Measurements from ENCODE around the gene NSMCE4A. TPM values are rescaled to one million over a fixed set of nuclear protein-coding genes. Genes with fewer than 3 reads are reported as not detected.
"Not testable (repeated sequence)": the region's sequence is repeated elsewhere in the genome, so short reads cannot be mapped to it uniquely, and the experiment has no call there.

The NSMCE4A gene
- total and polyA plus RNA-seq, 2 experiments from 2014 or later: 44.5 to 67.6 TPM

GRCh38 chr10:122018951-122019413 lies 44.0 kb upstream of the NSMCE4A start:
- WGBS (ENCODE audit: low lambda C conversion rate, missing lambda C conversion rate): 70% methylated on average over 16 of the region's 16 CpGs
- Histone ChIP-seq H3K4me2 (peak overlapping the region; percentile 64), H3K9me3 (ENCODE audit: low read depth) (no peaks in the 10 kb centered on the region), H3K36me3 (replicated peaks; ENCODE audit: insufficient read depth, low read depth) (no peaks in the 10 kb centered on the region), H3K27me3 (no peaks in the 10 kb centered on the region), H3K4me3 (no peak overlapping the region), H3K79me2 (no peaks in the 10 kb centered on the region), H2AFZ (no peak overlapping the region), H4K20me1 (ENCODE audit: insufficient read depth, poor library complexity, severe bottlenecking) (no peaks in the 10 kb centered on the region), H3K9me2 (replicated peaks; ENCODE audit: insufficient read depth) (no peaks in the 10 kb centered on the region), H3K27ac (peak overlapping the region; percentile 97), H3K4me1 (ENCODE audit: insufficient read depth) (peaks cover 23% of the 10 kb centered on the region)
- TF ChIP-seq EZH2phosphoT487 (IDR thresholded peaks at IDR 0.05; ENCODE audit: low read depth, severe bottlenecking, unreplicated experiment) (no peak), CTCF (IDR thresholded peaks at IDR 0.05; ENCODE audit: poor library complexity) (no peak), EZH2 (IDR thresholded peaks at IDR 0.05; ENCODE audit: borderline replicate concordance) (no peak)
- DNase-seq (ENCODE audit: low spot score): peak; percentile 58

GRCh38 chr10:122018491-122018890 lies 43.5 kb upstream of the NSMCE4A start:
- no peak for TF ChIP-seq CTCF (IDR thresholded peaks at IDR 0.05; ENCODE audit: poor library complexity)
- no peak for TF ChIP-seq EZH2phosphoT487 (IDR thresholded peaks at IDR 0.05; ENCODE audit: low read depth, severe bottlenecking, unreplicated experiment)
- H4K20me1 ChIP-seq (ENCODE audit: insufficient read depth, poor library complexity, severe bottlenecking): no peaks in the 10 kb centered on the region
- 33% methylated on average over 7 of the region's 7 CpGs for WGBS (ENCODE audit: low lambda C conversion rate, missing lambda C conversion rate)
- peaks cover 28% of the 10 kb centered on the region for H3K4me1 ChIP-seq (ENCODE audit: insufficient read depth)
- no peak overlapping the region for H3K4me3 ChIP-seq
- DNase-seq (ENCODE audit: low spot score): no peak
- H3K4me2 ChIP-seq: peak overlapping the region; percentile 64
- H2AFZ ChIP-seq: no peak overlapping the region
- H3K36me3 ChIP-seq (replicated peaks; ENCODE audit: insufficient read depth, low read depth): no peaks in the 10 kb centered on the region
- H3K79me2 ChIP-seq: no peaks in the 10 kb centered on the region
- H3K9me2 ChIP-seq (replicated peaks; ENCODE audit: insufficient read depth): no peaks in the 10 kb centered on the region
- peak overlapping the region; percentile 97 for H3K27ac ChIP-seq
- no peaks in the 10 kb centered on the region for H3K9me3 ChIP-seq (ENCODE audit: low read depth)
- H3K27me3 ChIP-seq: no peaks in the 10 kb centered on the region

DNA sequence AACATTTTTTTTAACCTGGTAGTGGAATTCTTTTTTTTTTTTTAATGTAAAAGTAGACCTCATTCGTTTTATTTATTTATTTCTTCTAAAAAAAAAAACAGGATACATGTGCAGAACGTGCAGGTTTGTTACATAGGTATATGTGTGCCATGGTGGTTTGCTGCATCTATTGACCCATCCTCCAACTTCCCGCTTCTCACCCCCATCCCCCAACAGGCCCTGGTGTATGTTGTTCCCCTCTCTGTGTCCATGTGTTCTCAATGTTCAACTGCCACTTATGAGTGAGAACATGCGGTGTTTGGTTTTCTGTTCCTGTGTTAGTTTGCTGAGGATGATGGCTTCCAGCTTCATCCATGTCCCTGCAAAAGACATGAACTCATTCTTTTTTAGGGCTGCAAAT lies 42.9 kb upstream of the NSMCE4A start:
- not testable (repeated sequence) for H3K4me3 ChIP-seq; DNase-seq (ENCODE audit: low spot score); H3K27me3 ChIP-seq; H3K9me3 ChIP-seq (ENCODE audit: low read depth); H3K79me2 ChIP-seq; H4K20me1 ChIP-seq (ENCODE audit: insufficient read depth, poor library complexity, severe bottlenecking); H3K36me3 ChIP-seq (replicated peaks; ENCODE audit: insufficient read depth, low read depth); H2AFZ ChIP-seq; H3K9me2 ChIP-seq (replicated peaks; ENCODE audit: insufficient read depth)
- Histone ChIP-seq H3K4me2 (peak overlapping the region; percentile 64), H3K27ac (peak overlapping the region; percentile 97), H3K4me1 (ENCODE audit: insufficient read depth) (peaks cover 29% of the 10 kb centered on the region)
- WGBS (ENCODE audit: low lambda C conversion rate, missing lambda C conversion rate): 75% methylated on average over 4 of the region's 4 CpGs

DNA sequence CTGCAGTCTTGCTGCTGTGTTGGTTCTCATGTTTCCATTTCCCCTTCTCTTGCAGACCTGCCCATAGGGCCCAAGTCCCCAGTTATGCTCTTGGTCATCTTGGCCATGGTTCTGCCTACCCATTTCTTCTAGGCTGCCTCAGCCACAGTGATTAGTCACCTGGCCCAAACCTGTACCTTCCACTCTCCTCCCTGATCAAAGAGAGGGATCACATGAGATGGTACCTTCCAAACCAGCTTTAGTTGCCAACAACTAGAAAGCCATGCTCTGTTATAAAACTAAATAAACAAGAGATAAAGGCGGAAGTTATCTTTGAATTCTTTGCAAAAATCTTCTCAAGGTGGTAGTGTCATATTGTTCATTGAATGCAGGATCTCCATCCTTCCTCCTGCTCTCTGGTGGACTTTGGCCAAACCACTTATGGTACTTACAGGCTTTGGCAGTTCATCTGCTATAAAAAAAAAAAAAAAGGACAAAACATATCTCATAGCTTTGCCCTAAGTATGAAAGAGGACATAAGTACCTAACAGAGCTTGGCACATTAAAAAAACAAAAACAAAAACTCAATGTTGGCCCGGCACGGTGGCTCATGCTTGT lies 39.7 kb upstream of the NSMCE4A start:
- H2AFZ ChIP-seq: no peak overlapping the region
- H4K20me1 ChIP-seq (ENCODE audit: insufficient read depth, poor library complexity, severe bottlenecking): no peaks in the 10 kb centered on the region
- H3K9me2 ChIP-seq (replicated peaks; ENCODE audit: insufficient read depth): no peaks in the 10 kb centered on the region
- no peaks in the 10 kb centered on the region for H3K36me3 ChIP-seq (replicated peaks; ENCODE audit: insufficient read depth, low read depth)
- no peak overlapping the region for H3K4me3 ChIP-seq
- WGBS (ENCODE audit: low lambda C conversion rate, missing lambda C conversion rate): 48% methylated on average over 3 of the region's 3 CpGs
- H3K9me3 ChIP-seq (ENCODE audit: low read depth): no peaks in the 10 kb centered on the region
- H3K4me2 ChIP-seq: no peak overlapping the region
- H3K27ac ChIP-seq: peak overlapping the region; percentile 88
- H3K27me3 ChIP-seq: no peaks in the 10 kb centered on the region
- H3K4me1 ChIP-seq (ENCODE audit: insufficient read depth): peaks cover 19% of the 10 kb centered on the region
- TF ChIP-seq EZH2phosphoT487 (IDR thresholded peaks at IDR 0.05; ENCODE audit: low read depth, severe bottlenecking, unreplicated experiment) (no peak), CTCF (IDR thresholded peaks at IDR 0.05; ENCODE audit: poor library complexity) (no peak), EZH2 (IDR thresholded peaks at IDR 0.05; ENCODE audit: borderline replicate concordance) (no peak)
- no peaks in the 10 kb centered on the region for H3K79me2 ChIP-seq
- peak; percentile 48 for DNase-seq (ENCODE audit: low spot score)
